DND-41 (cell line): ENCODE measurements around the gene ADCY1.
"Not testable (repeated sequence)": the region's sequence is repeated elsewhere in the genome, so short reads cannot be mapped to it uniquely, and the experiment has no call there.

Experiments
- ATAC-seq: fragments of 200-7000 bp; cut with Tn5 transposase; 3 replicates; pipeline ENCODE4 v1.9.1; 2021; ENCODE audit warnings: low read depth; ENCODE audit not compliant: insufficient read depth
- DNase-seq: peaks from one replicate; pipeline ENCODE4 v3.0.0-alpha.2; 2020
- H2AFZ ChIP-seq: 2 replicates; pipeline ENCODE4 v1.6.0; 2012; ENCODE audit warnings: low read depth, low read length
- H3K27ac ChIP-seq: 2 replicates; pipeline ENCODE4 v1.5.1; 2012; ENCODE audit warnings: low read length, inconsistent platforms
- H3K27me3 ChIP-seq: fragments of 200-600 bp; sonication (generic); 2 replicates; pipeline ENCODE4 v1.6.0; 2012; ENCODE audit warnings: low read length, mild to moderate bottlenecking, inconsistent platforms; ENCODE audit not compliant: insufficient read depth, poor library complexity
- H3K36me3 ChIP-seq: 2 replicates; pipeline ENCODE4 v1.5.1; 2012; ENCODE audit warnings: low read length, inconsistent platforms; ENCODE audit not compliant: insufficient read depth
- H3K4me1 ChIP-seq: 2 replicates; pipeline ENCODE4 v1.5.1; 2012; ENCODE audit warnings: mild to moderate bottlenecking, low read length; ENCODE audit not compliant: insufficient read depth
- H3K4me2 ChIP-seq: 2 replicates; pipeline ENCODE4 v1.6.0; 2012; ENCODE audit warnings: mild to moderate bottlenecking, moderate library complexity, low read length, inconsistent platforms; ENCODE audit not compliant: insufficient read depth
- H3K4me3 ChIP-seq, 2 experiments: fragments of 200-600 bp in 1 of 2; shearing (Covaris generic) in 1 of 2; 2 replicates each; pipeline ENCODE4 v1.5.1; 2012 to 2016; ENCODE audit warnings: inconsistent platforms in 2 of 2, low read length in 2 of 2, mild to moderate bottlenecking in 2 of 2, low read depth in 1 of 2, moderate library complexity in 1 of 2
- H3K79me2 ChIP-seq: 2 replicates; pipeline ENCODE4 v1.6.0; 2012; ENCODE audit warnings: low read length, inconsistent platforms; ENCODE audit not compliant: insufficient read depth
- H3K9ac ChIP-seq: 2 replicates; pipeline ENCODE4 v1.6.0; 2012; ENCODE audit warnings: low read depth, mild to moderate bottlenecking, inconsistent platforms, low read length, moderate library complexity
- H3K9me3 ChIP-seq: 2 replicates; pipeline ENCODE4 v1.5.1; 2012; ENCODE audit warnings: low read length, moderate library complexity, mild to moderate bottlenecking, inconsistent platforms; ENCODE audit not compliant: insufficient read depth, severe bottlenecking
- H4K20me1 ChIP-seq: 2 replicates; pipeline ENCODE4 v1.6.0; 2012; ENCODE audit warnings: low read length; ENCODE audit not compliant: insufficient read depth
- TF ChIP-seq, protein P1 (sequence below): IDR thresholded peaks from 2 replicates; pipeline ENCODE4 v1.5.1; 2012; ENCODE audit warnings: borderline replicate concordance, low read length, moderate library complexity, mild to moderate bottlenecking; ENCODE audit not compliant: poor library complexity, severe bottlenecking; ENCODE audit errors: extremely low read depth

ADCY1 gene

GRCh38 chr7:45768516-45769394, 194.6 kb downstream of the ADCY1 start:
- peak overlapping the region; percentile 97 for H2AFZ ChIP-seq
- H3K27me3 ChIP-seq: not testable (repeated sequence)

DNA sequence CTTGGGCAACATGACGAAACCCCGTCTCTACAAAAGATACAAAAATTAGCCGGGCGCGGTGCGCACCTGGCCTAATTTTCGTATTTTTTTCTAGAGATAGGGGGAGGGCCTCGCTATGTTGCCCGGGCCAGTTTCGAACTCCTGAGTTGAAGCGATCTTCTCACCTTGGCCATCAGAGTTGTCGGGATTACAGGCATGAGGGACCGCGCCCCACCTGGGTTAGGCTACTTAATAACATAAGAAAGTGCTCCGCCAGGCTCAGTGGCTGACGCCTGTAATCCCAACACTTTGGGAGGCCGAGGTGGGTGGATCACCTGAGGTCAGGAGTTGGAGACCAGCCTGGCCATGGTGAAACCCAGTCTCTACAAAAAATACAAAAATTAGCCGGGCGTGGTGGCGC, 195.5 kb downstream of the ADCY1 start:
- peak overlapping the region; percentile 87 for H3K27ac ChIP-seq
- H3K4me3 ChIP-seq: peak overlapping the region; percentile 40 to 78; a peak in 3 of 4 replicates
- ATAC-seq: not testable (repeated sequence)

More at GRCh38 chr7:45768516-45769394, 194.6 kb downstream of the ADCY1 start:
- peaks cover 20% of the 10 kb centered on the region for H3K4me1 ChIP-seq
- H4K20me1 ChIP-seq, H3K36me3 ChIP-seq, H3K9me3 ChIP-seq: not testable (repeated sequence)
- peaks cover 32% of the 10 kb centered on the region for H3K79me2 ChIP-seq
- TF ChIP-seq, protein P1, sequence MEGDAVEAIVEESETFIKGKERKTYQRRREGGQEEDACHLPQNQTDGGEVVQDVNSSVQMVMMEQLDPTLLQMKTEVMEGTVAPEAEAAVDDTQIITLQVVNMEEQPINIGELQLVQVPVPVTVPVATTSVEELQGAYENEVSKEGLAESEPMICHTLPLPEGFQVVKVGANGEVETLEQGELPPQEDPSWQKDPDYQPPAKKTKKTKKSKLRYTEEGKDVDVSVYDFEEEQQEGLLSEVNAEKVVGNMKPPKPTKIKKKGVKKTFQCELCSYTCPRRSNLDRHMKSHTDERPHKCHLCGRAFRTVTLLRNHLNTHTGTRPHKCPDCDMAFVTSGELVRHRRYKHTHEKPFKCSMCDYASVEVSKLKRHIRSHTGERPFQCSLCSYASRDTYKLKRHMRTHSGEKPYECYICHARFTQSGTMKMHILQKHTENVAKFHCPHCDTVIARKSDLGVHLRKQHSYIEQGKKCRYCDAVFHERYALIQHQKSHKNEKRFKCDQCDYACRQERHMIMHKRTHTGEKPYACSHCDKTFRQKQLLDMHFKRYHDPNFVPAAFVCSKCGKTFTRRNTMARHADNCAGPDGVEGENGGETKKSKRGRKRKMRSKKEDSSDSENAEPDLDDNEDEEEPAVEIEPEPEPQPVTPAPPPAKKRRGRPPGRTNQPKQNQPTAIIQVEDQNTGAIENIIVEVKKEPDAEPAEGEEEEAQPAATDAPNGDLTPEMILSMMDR: peak; percentile 15
- ATAC-seq: peak; percentile 98
- H3K9ac ChIP-seq: peak overlapping the region; percentile 77
- peak; percentile 96 for DNase-seq
- peak overlapping the region; percentile 40 to 78; a peak in 3 of 4 replicates for H3K4me3 ChIP-seq
- peak overlapping the region; percentile 87 for H3K27ac ChIP-seq
- peak overlapping the region; percentile 80 for H3K4me2 ChIP-seq

More for the DNA sequence above, 195.5 kb downstream of the ADCY1 start:
- H3K36me3 ChIP-seq, H4K20me1 ChIP-seq, H3K27me3 ChIP-seq, DNase-seq, H3K9me3 ChIP-seq: not testable (repeated sequence)
- peak overlapping the region; percentile 97 for H2AFZ ChIP-seq
- peaks cover 20% of the 10 kb centered on the region for H3K4me1 ChIP-seq
- peak overlapping the region; percentile 77 for H3K9ac ChIP-seq
- H3K79me2 ChIP-seq: peaks cover 28% of the 10 kb centered on the region
- peak overlapping the region; percentile 80 for H3K4me2 ChIP-seq
